ENCODE measurements around the gene MAST4. TPM values are rescaled to one million over a fixed set of nuclear protein-coding genes. Genes with fewer than 3 reads are reported as not detected.

Gene MAST4
- total and polyA plus RNA-seq, 2 experiments from 2014 or later, result 4.2 to 6.0 TPM

DNA sequence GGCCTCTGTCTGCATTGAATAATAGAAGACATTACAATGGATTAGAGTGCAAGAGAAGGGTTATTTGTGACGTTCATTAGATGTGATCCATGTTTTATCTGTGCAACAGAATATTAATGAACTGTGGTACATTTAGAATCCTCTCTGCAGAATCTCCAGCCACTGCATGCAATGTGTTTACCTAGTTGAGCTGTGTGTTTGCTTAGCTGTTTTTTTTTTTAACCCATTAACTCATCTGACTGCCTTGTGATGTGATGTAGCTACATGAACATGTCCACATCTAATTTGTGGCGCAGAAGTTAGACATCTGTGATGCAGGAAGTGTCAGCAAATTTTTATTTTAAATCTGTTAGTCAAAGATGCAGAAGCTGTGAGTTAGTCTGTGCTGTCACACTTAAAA lies 363.5 kb downstream of the MAST4 start:
- in situ Hi-C loops (cut with MboI), result no loop called here
- Histone ChIP-seq H3K79me2 (ENCODE audit: insufficient read depth) (peaks cover 21% of the 10 kb centered on the region), H3K36me3 (ENCODE audit: low read depth) (no peaks in the 10 kb centered on the region), H3F3A (ENCODE audit: insufficient read depth) (peaks cover 40% of the 10 kb centered on the region), H3K4me2 (ENCODE audit: unreplicated experiment) (peak overlapping the region; percentile 96), H3K9me2 (ENCODE audit: insufficient read depth) (no peaks in the 10 kb centered on the region), H3K9me3 (ENCODE audit: low read depth) (no peaks in the 10 kb centered on the region), H2AFZ (peak overlapping the region; percentile 91), H4K20me1 (ENCODE audit: insufficient read depth) (no peaks in the 10 kb centered on the region), H3K4me3 (peak overlapping the region; percentile 80), H3K9ac (peak overlapping the region; percentile 82), H3K27ac (peak overlapping the region; percentile 91), H3K27me3 (replicated peaks; ENCODE audit: insufficient read depth) (no peaks in the 10 kb centered on the region), H3K4me1 (ENCODE audit: insufficient read depth) (peaks cover 28% of the 10 kb centered on the region)
- DNase-seq, result peak; percentile 48
- 1 to 3% methylated on average over 2 of the region's 2 CpGs for WGBS, 2 experiments (ENCODE audit: low coverage in 1 of 2, low lambda C conversion rate in 2 of 2, missing lambda C conversion rate in 2 of 2)
- no peak for TF ChIP-seq EZH2 (IDR thresholded peaks at IDR 0.05; ENCODE audit: insufficient read depth, poor library complexity, severe bottlenecking)

DNA sequence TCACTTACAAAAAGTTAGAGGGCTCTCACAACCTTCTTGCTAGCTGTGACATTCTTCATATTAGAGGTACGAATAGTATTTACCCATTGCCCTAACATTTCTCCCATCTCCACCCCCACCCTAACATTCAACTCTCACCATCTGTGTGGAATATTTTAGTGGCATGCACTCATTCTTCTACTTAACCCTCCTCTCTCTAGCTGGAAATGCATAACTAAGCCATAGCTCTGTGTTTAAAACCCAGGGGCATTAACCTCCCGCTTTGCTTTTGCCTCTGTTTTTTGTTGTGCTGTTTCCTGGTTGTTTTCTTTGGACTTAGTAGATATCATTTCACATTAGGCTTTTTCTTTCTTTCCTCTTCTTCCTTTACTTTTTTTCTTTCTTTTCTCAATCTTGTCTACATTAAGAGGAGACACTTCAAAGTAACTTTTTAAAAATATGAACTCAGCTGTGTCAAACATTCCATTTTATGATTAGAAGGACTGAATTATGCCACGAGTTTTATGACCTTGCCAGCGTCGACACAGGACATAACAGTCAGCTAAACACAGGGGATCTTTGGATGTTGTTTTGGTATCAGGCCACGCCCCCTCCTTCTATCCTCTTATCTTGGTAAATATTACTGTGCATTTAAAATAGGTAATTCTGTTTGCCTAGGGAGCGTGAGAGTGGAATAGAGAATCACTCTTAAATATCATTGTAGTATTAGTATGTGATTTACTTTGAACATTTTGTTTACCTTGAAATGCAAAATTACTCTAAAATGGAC lies 364.4 kb downstream of the MAST4 start:
- no peaks in the 10 kb centered on the region for H3K9me2 ChIP-seq (ENCODE audit: insufficient read depth)

DNA sequence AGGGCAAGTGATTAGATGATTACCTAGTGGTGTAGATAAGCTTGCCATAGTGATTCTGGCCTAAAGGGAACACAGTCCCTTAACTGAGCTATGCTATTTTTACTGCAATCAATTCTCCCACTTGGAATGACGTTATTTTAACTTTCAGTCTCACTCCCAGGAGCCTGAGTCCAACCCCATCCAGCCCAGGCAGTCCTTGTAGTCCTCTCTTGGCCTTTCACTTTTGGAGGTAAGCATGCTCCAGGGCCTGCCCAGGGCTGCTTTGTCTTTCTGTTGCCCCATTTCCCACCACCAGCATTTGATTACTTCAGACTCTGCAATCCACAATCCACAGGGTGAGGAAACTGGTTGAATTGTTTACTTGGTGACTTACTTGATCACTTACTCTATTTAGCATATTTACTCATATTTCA lies 367.4 kb downstream of the MAST4 start:
- Histone ChIP-seq H4K20me1 (ENCODE audit: insufficient read depth) (no peaks in the 10 kb centered on the region), H3F3A (ENCODE audit: insufficient read depth) (peaks cover 53% of the 10 kb centered on the region), H3K27me3 (replicated peaks; ENCODE audit: insufficient read depth) (no peaks in the 10 kb centered on the region), H3K36me3 (ENCODE audit: low read depth) (no peaks in the 10 kb centered on the region), H3K4me2 (ENCODE audit: unreplicated experiment) (no peak overlapping the region), H3K4me3 (no peak overlapping the region), H3K27ac (no peak overlapping the region), H3K9ac (no peak overlapping the region), H3K4me1 (ENCODE audit: insufficient read depth) (peaks cover 36% of the 10 kb centered on the region), H3K9me2 (ENCODE audit: insufficient read depth) (no peaks in the 10 kb centered on the region), H2AFZ (no peak overlapping the region), H3K79me2 (ENCODE audit: insufficient read depth) (peaks cover 21% of the 10 kb centered on the region), H3K9me3 (ENCODE audit: low read depth) (no peaks in the 10 kb centered on the region)
- DNase-seq, result peak; percentile 47
- TF ChIP-seq EZH2phosphoT487 (IDR thresholded peaks at IDR 0.05; ENCODE audit: insufficient read depth, low read depth), result no peak
- TF ChIP-seq EZH2 (IDR thresholded peaks at IDR 0.05; ENCODE audit: insufficient read depth, poor library complexity, severe bottlenecking), result no peak
- 93 to 100% methylated on average over 1 of the region's 1 CpG for WGBS, 2 experiments (ENCODE audit: low coverage in 1 of 2, low lambda C conversion rate in 2 of 2, missing lambda C conversion rate in 2 of 2)
- in situ Hi-C loops (cut with MboI), result no loop called here

More for the DNA sequence above, 364.4 kb downstream of the MAST4 start:
- peaks cover 28% of the 10 kb centered on the region for H3K4me1 ChIP-seq (ENCODE audit: insufficient read depth)
- peak overlapping the region; percentile 96 for H3K4me2 ChIP-seq (ENCODE audit: unreplicated experiment)
- TF ChIP-seq EZH2 (IDR thresholded peaks at IDR 0.05; ENCODE audit: insufficient read depth, poor library complexity, severe bottlenecking) (no peak), EZH2phosphoT487 (IDR thresholded peaks at IDR 0.05; ENCODE audit: insufficient read depth, low read depth) (no peak)
- peak overlapping the region; percentile 82 for H3K9ac ChIP-seq
- H3F3A ChIP-seq (ENCODE audit: insufficient read depth), result peaks cover 40% of the 10 kb centered on the region
- H2AFZ ChIP-seq, result peak overlapping the region; percentile 91
- WGBS, 2 experiments (ENCODE audit: low coverage in 1 of 2, low lambda C conversion rate in 2 of 2, missing lambda C conversion rate in 2 of 2), result 6% methylated on average over 7 of the region's 7 CpGs
- DNase-seq, result peak; percentile 47
- H4K20me1 ChIP-seq (ENCODE audit: insufficient read depth), result no peaks in the 10 kb centered on the region
- peak overlapping the region; percentile 91 for H3K27ac ChIP-seq
- H3K9me3 ChIP-seq (ENCODE audit: low read depth), result no peaks in the 10 kb centered on the region
- in situ Hi-C loops (cut with MboI), result no loop called here
- peaks cover 21% of the 10 kb centered on the region for H3K79me2 ChIP-seq (ENCODE audit: insufficient read depth)
- peak overlapping the region; percentile 80 for H3K4me3 ChIP-seq
- H3K36me3 ChIP-seq (ENCODE audit: low read depth), result no peaks in the 10 kb centered on the region
- H3K27me3 ChIP-seq (replicated peaks; ENCODE audit: insufficient read depth), result no peaks in the 10 kb centered on the region

DNA sequence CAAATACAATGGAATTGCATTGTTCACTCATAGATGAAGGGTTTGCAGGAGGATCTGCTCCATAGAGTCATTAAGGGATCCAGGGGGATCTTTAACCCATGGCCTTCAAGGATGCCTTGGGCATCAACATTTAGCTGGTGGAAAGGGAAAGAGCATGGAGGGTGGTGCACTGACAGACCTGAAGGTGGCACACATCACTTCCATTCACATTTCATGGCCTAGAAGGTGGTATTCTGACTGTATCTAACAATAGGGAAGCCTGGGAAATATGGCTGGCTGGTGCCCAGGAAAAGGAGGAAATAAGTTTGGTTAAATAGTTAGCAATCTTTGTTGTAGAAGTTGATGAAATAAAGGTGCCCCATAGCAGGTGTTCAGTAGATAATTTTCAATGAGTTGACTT lies 370.2 kb downstream of the MAST4 start:
- Histone ChIP-seq H3K79me2 (ENCODE audit: insufficient read depth) (peaks cover 12% of the 10 kb centered on the region), H2AFZ (no peak overlapping the region), H3K4me3 (no peak overlapping the region), H3K4me1 (ENCODE audit: insufficient read depth) (peaks cover 16% of the 10 kb centered on the region; the same call in 1 of the 2 replicates), H3K9ac (no peak overlapping the region), H4K20me1 (ENCODE audit: insufficient read depth) (no peaks in the 10 kb centered on the region), H3F3A (ENCODE audit: insufficient read depth) (peaks cover 29% of the 10 kb centered on the region), H3K27ac (peak overlapping the region; percentile 49; the same call in 1 of the 2 replicates), H3K27me3 (replicated peaks; ENCODE audit: insufficient read depth) (no peaks in the 10 kb centered on the region), H3K4me2 (ENCODE audit: unreplicated experiment) (no peak overlapping the region), H3K9me3 (ENCODE audit: low read depth) (no peaks in the 10 kb centered on the region), H3K9me2 (ENCODE audit: insufficient read depth) (no peaks in the 10 kb centered on the region), H3K36me3 (ENCODE audit: low read depth) (no peaks in the 10 kb centered on the region)
- TF ChIP-seq EZH2phosphoT487 (IDR thresholded peaks at IDR 0.05; ENCODE audit: insufficient read depth, low read depth), result no peak
- no peak for DNase-seq
- in situ Hi-C loops (cut with MboI), result no loop called here
